ENCODE data around the gene TIMM50. TPM values are rescaled to one million over a fixed set of nuclear protein-coding genes. Genes with fewer than 3 reads are reported as not detected.
A peak's percentile ranks its signal among the peaks of the same experiment; 100 is the strongest.

The TIMM50 gene
- total RNA-seq, 1 donor from 2014 or later, result 68.9 TPM

- peak overlapping the region; percentile 61 for H3K4me3 Mint-ChIP-seq
Measured at GRCh38 chr19:39516270-39516669, 35.6 kb downstream of the TIMM50 start.

GRCh38 chr19:39517432-39517831 lies 36.8 kb downstream of the TIMM50 start:
- ChIA-PET CTCF (no interaction called here), POLR2A (interaction anchor here (0.7 kb wide), 1 partner anchor 120 kb away, joined by 5 read pairs; no protein-coding TSS in a partner anchor)
- H3K4me1 Mint-ChIP-seq, result peaks cover 17% of the 10 kb centered on the region
- no peaks in the 10 kb centered on the region for H3K36me3 Mint-ChIP-seq (ENCODE audit: low read depth)
- H3K27ac Mint-ChIP-seq, result no peak overlapping the region
- ATAC-seq (ENCODE audit: low read depth) (no peak), DNase-seq (no peak)
- intact Hi-C loops (cut with micrococcal nuclease), result no loop called here
- no peak for TF ChIP-seq CTCF (IDR thresholded peaks at IDR 0.05)
- H3K27me3 Mint-ChIP-seq, result peaks cover 40% of the 10 kb centered on the region
- H3K9me3 Mint-ChIP-seq, result no peaks in the 10 kb centered on the region
- H3K4me3 Mint-ChIP-seq, result no peak overlapping the region

More at GRCh38 chr19:39516270-39516669, 35.6 kb downstream of the TIMM50 start:
- TF ChIP-seq CTCF (IDR thresholded peaks at IDR 0.05), result no peak
- Mint-ChIP-seq H3K27ac (no peak overlapping the region), H3K36me3 (ENCODE audit: low read depth) (no peaks in the 10 kb centered on the region), H3K4me1 (peaks cover 17% of the 10 kb centered on the region), H3K27me3 (peaks cover 40% of the 10 kb centered on the region), H3K9me3 (no peaks in the 10 kb centered on the region)
- no peak for DNase-seq
- POLR2A ChIA-PET, result no interaction called here
- ATAC-seq (ENCODE audit: low read depth), result peak; percentile 45
- CTCF ChIA-PET, result no interaction called here
- intact Hi-C loops (cut with micrococcal nuclease), result no loop called here

GRCh38 chr19:39518458-39518857 lies 37.8 kb downstream of the TIMM50 start:
- TF ChIP-seq CTCF (IDR thresholded peaks at IDR 0.05), result no peak
- ChIA-PET CTCF (interaction anchor here (1.4 kb wide), 1 partner anchor 45 kb away, joined by 3 read pairs; no protein-coding TSS in a partner anchor), POLR2A (no interaction called here)
- intact Hi-C loops (cut with micrococcal nuclease), result no loop called here
- Mint-ChIP-seq H3K9me3 (no peaks in the 10 kb centered on the region), H3K27me3 (peaks cover 34% of the 10 kb centered on the region), H3K27ac (no peak overlapping the region), H3K4me1 (peaks cover 17% of the 10 kb centered on the region), H3K36me3 (ENCODE audit: low read depth) (no peaks in the 10 kb centered on the region), H3K4me3 (no peak overlapping the region)
- no peak for DNase-seq
- ATAC-seq (ENCODE audit: low read depth), result no peak

GRCh38 chr19:39518975-39519374 lies 38.3 kb downstream of the TIMM50 start:
- Mint-ChIP-seq H3K4me3 (no peak overlapping the region), H3K36me3 (ENCODE audit: low read depth) (no peaks in the 10 kb centered on the region), H3K9me3 (no peaks in the 10 kb centered on the region), H3K4me1 (peaks cover 17% of the 10 kb centered on the region), H3K27me3 (peaks cover 30% of the 10 kb centered on the region), H3K27ac (no peak overlapping the region)
- no peak for TF ChIP-seq CTCF (IDR thresholded peaks at IDR 0.05)
- intact Hi-C loops (cut with micrococcal nuclease), result no loop called here
- no peak for DNase-seq
- no peak for ATAC-seq (ENCODE audit: low read depth)
- POLR2A ChIA-PET, result no interaction called here
- CTCF ChIA-PET, result interaction anchor here (1.4 kb wide), 1 partner anchor 45 kb away, joined by 3 read pairs; no protein-coding TSS in a partner anchor

- ATAC-seq (ENCODE audit: low read depth), result no peak
Measured at GRCh38 chr19:39520541-39521484, 40.2 kb downstream of the TIMM50 start.

More at GRCh38 chr19:39520541-39521484, 40.2 kb downstream of the TIMM50 start:
- intact Hi-C loops (cut with micrococcal nuclease), result no loop called here
- no peak overlapping the region for H3K27ac Mint-ChIP-seq
- peaks cover 20% of the 10 kb centered on the region for H3K27me3 Mint-ChIP-seq
- peaks cover 6% of the 10 kb centered on the region for H3K4me1 Mint-ChIP-seq
- TF ChIP-seq CTCF (IDR thresholded peaks at IDR 0.05), result no peak
- H3K4me3 Mint-ChIP-seq, result no peak overlapping the region
- no peaks in the 10 kb centered on the region for H3K36me3 Mint-ChIP-seq (ENCODE audit: low read depth)
- ChIA-PET POLR2A (no interaction called here), CTCF (no interaction called here)
- no peak for DNase-seq
- no peaks in the 10 kb centered on the region for H3K9me3 Mint-ChIP-seq
